Adipocyte (in vitro differentiated cells): ENCODE results near the gene PLEKHA7.
A peak's percentile ranks its signal among the peaks of the same experiment; 100 is the strongest.

Source experiments
- DNase-seq: peaks from one replicate; pipeline ENCODE4 v3.0.0-alpha.2; 2015; ENCODE audit warnings: low read depth
- H3K27me3 ChIP-seq: replicated peaks from 2 replicates; pipeline ENCODE4 v1.7.0; 2013; ENCODE audit warnings: mild to moderate bottlenecking, low read length, moderate library complexity; ENCODE audit not compliant: control insufficient read depth, insufficient read depth
- H3K36me3 ChIP-seq: 2 replicates; pipeline ENCODE4 v1.7.0; 2013; ENCODE audit warnings: low read length, mild to moderate bottlenecking, moderate library complexity; ENCODE audit not compliant: control insufficient read depth, insufficient read depth, severe bottlenecking
- H3K4me1 ChIP-seq: 2 replicates; pipeline ENCODE4 v1.7.0; 2013; ENCODE audit warnings: mild to moderate bottlenecking, low read length, moderate library complexity; ENCODE audit not compliant: control insufficient read depth, insufficient read depth
- H3K4me3 ChIP-seq: 2 replicates; pipeline ENCODE4 v1.7.0; 2013; ENCODE audit warnings: mild to moderate bottlenecking, low read length, moderate library complexity
- H3K9ac ChIP-seq: 2 replicates; pipeline ENCODE4 v1.7.0; 2013; ENCODE audit warnings: mild to moderate bottlenecking, low read length, moderate library complexity
- H3K9me3 ChIP-seq: 2 replicates; pipeline ENCODE4 v1.7.0; 2013; ENCODE audit warnings: mild to moderate bottlenecking, low read length, moderate library complexity; ENCODE audit not compliant: control insufficient read depth

Gene PLEKHA7

DNA sequence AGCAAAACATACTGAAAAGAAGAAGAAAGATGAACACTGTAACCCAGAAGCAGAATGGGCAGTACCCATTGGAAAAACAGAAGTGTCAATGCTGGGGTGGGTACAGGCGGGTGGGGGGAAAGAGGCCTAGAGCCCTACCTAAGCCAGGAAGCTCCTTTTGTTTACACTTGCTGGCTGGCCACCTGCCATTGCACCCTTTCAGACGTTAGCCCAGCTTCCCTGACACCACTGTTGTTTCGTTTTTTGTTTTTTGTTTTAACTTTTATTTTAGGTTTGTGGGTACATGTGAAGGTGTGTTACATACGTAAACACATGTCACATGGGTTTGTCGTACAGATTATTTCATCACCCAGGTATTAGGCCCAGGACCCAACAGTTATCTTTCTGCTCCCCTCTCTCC lies 55.4 kb downstream of the PLEKHA7 start:
- no peak overlapping the region for H3K4me3 ChIP-seq

DNA sequence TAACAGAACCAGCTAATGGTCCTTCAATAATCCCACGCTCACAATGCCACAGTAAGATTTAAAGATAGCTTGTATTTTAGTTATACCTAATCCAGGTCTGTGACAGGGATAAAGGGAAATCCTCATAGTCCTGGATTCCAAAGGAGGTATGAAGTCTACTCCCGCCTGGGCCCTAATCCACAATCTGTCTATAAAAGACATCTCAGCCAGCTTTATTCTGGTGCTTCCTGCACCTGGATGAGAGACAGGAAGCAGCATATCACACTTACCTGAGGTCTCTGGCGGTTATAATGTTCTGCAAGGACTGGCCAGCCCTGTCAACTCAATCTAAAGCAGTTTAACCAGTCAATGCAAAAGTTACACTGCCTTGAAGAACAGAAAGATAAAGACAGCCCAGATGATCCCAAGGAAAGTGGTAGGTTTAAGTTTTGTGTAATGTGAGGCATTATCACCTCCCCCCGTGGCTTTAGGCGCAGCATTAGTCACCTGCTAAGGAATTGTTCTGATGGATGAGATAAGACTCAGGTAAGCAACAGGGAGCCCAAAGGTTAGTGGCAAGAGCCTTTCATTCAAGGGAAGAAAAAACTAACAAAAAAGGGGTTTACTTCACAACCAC lies 57.6 kb downstream of the PLEKHA7 start:
- H3K27me3 ChIP-seq: peaks cover 4% of the 10 kb centered on the region
- H3K36me3 ChIP-seq: no peaks in the 10 kb centered on the region
- no peak for DNase-seq
- H3K9me3 ChIP-seq: no peaks in the 10 kb centered on the region
- no peak overlapping the region for H3K4me3 ChIP-seq
- H3K4me1 ChIP-seq: no peaks in the 10 kb centered on the region
- H3K9ac ChIP-seq: no peak overlapping the region

More for the DNA sequence above, 55.4 kb downstream of the PLEKHA7 start:
- DNase-seq: no peak
- Histone ChIP-seq H3K27me3 (peaks cover 4% of the 10 kb centered on the region), H3K36me3 (no peaks in the 10 kb centered on the region), H3K9ac (no peak overlapping the region), H3K4me1 (no peaks in the 10 kb centered on the region), H3K9me3 (no peaks in the 10 kb centered on the region)

DNA sequence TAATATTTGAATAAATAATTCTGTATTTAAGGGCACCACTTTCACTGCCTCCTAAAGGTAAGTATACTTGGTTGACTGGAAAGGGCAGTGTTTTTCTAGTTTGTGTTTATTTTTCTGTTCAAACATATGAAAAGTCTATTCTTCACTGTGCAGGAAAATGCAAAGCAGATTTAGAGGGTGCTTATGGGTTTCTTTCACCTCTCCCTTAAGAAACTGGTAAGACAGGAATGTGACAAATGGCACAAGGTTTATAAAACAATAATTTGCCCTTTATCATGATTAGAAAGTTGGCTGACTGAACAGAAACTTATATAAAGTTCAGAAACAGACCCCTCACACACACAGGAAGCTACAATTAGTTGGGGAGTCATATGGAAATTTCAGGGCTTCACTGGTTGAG lies 60.6 kb downstream of the PLEKHA7 start:
- Histone ChIP-seq H3K4me1 (no peaks in the 10 kb centered on the region), H3K27me3 (no peaks in the 10 kb centered on the region), H3K9me3 (no peaks in the 10 kb centered on the region), H3K36me3 (no peaks in the 10 kb centered on the region), H3K4me3 (no peak overlapping the region), H3K9ac (no peak overlapping the region)
- no peak for DNase-seq

DNA sequence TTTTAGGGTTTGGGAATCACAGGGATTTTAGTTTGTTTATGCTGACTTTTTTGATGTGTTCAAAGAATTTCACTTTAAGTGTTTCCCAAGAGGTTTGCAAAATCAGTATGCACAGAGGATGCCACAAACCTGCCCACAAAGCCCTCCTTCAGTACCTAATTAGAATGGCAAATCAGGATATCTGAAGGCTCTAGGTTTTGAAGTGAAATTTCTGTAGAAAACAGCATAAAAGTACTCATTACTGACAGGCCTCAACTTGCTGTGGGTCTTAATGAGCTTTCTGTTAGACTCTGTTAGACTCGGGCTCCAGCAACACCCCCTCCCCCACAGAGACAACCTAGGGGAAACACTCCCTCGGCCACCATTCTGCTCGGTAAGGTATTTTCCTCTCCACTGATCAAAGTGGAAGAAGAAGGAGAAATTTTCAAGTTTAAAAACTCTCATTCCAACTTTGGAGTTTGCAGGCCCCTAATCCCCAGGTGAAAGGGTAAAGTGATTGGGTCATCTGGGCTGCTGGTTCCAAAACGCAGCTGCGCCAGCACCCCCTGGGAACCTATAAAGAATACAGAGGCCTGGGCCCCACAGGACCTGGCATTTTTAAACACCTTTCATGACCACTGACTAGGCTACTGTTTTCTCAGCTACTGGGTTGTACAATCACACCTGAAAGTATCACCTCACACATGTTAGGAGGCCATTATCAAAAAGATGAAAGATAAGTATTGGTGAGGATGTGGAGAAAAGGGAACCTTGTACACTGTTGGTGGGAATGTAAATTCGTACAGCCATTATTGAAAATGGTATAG lies 67.5 kb downstream of the PLEKHA7 start:
- DNase-seq: no peak
- H3K27me3 ChIP-seq: no peaks in the 10 kb centered on the region
- H3K4me3 ChIP-seq: no peak overlapping the region
- H3K4me1 ChIP-seq: peaks cover 17% of the 10 kb centered on the region
- H3K9ac ChIP-seq: no peak overlapping the region
- H3K9me3 ChIP-seq: no peaks in the 10 kb centered on the region
- H3K36me3 ChIP-seq: no peaks in the 10 kb centered on the region

DNA sequence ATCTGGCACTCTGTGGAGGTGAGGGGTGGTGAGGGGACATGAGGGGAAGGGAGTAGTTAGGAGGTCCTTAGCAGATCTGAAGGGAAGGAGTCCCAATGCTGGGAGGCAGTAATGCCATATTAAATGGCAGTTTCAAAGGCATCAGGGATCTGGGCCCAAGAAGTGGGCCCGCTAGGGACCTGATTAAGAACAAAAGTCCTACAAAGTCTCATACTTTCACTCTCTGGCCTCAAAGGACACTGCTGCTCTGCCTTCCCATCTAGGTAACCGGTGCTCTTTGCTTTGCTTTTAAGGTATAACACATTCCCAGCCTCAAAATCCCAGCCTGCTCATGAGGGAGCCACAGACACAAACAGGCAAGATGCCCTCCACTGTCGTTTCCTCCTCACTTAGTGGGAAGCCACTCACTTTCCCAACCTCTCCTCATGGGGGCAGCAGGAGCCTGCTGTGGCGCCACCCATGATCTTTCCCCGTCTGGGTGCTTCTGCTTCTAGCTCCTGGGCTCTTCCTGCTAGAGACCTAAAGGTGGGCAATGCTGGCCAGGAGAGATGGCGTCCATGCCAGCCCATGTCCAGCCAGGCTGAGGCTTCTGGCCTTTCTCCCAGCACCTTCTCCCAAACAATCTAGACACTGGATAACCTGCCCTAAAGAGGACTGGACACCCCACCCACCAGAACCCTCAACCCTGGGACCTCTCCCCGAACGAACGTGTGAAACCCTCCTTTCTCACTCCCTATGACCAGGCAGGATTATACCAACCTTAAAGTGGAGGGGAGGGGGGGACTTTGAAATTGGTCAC lies 68.3 kb downstream of the PLEKHA7 start:
- peak; percentile 67 for DNase-seq
- Histone ChIP-seq H3K36me3 (no peaks in the 10 kb centered on the region), H3K9me3 (no peaks in the 10 kb centered on the region), H3K4me3 (no peak overlapping the region), H3K4me1 (peaks cover 17% of the 10 kb centered on the region), H3K9ac (no peak overlapping the region), H3K27me3 (no peaks in the 10 kb centered on the region)

DNA sequence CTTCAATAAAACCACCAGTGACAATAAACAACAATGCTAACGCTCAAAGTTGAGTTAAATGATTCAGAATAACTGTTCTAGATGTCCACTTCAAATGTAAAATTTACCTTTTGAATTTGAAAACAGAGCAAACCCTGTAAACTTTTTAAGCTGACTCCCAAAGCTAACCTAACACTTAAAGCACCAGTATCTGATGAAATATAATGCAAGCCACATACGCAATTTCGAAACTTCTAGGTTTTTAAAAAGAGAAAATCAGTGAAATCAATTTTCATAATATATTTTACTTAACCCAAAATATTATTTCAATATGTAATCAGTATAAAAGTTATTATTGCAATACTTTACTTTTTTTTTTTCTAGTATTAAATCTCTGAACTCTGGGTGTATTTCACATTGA lies 71.3 kb downstream of the PLEKHA7 start:
- Histone ChIP-seq H3K4me1 (peaks cover 17% of the 10 kb centered on the region), H3K9ac (no peak overlapping the region), H3K9me3 (no peaks in the 10 kb centered on the region), H3K27me3 (no peaks in the 10 kb centered on the region), H3K36me3 (no peaks in the 10 kb centered on the region), H3K4me3 (no peak overlapping the region)
- DNase-seq: peak; percentile 15

DNA sequence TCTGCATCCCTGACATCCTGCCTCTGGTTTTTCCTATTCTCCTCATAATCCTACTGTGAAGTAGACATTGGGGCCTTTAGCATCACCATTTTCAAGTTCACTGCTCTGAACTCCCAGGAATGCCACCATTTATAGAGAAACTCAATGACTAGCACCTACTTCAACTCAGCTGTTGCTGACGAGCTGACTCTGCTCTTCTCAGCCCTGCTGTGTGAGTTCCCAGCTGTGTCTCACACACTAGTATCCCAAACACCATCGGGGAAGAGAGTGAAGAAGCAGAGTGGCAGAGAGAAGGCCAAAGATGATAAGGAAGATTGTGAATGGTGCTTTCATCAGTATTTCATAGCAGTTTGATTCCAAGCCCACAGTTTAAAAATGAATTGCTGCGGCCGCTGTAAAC lies 71.9 kb downstream of the PLEKHA7 start:
- H3K9me3 ChIP-seq: no peaks in the 10 kb centered on the region
- DNase-seq: no peak
- H3K4me1 ChIP-seq: peaks cover 17% of the 10 kb centered on the region
- no peaks in the 10 kb centered on the region for H3K27me3 ChIP-seq
- H3K4me3 ChIP-seq: no peak overlapping the region
- no peak overlapping the region for H3K9ac ChIP-seq
- H3K36me3 ChIP-seq: no peaks in the 10 kb centered on the region

DNA sequence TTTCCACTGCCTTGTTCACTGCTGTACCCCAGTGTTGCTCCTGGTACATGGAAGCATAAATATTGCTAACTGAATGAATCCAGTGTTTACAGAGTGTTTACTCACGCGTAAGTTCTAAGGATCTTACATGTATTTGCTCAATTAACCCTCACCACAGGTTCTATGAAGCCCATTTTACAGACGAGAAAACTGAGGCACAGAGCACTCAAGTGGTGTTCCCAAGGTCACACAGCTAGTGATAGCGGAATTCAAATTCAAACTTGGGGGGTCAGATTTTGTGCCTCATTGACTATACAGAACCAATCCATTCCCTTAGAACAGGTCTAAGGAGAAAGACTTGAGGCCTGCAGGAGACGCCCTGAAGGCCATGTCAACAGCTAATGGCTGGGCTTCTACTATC lies 72.3 kb downstream of the PLEKHA7 start:
- no peak for DNase-seq
- H3K9me3 ChIP-seq: no peaks in the 10 kb centered on the region
- H3K27me3 ChIP-seq: no peaks in the 10 kb centered on the region
- peaks cover 17% of the 10 kb centered on the region for H3K4me1 ChIP-seq
- no peak overlapping the region for H3K4me3 ChIP-seq
- H3K9ac ChIP-seq: no peak overlapping the region
- H3K36me3 ChIP-seq: no peaks in the 10 kb centered on the region

DNA sequence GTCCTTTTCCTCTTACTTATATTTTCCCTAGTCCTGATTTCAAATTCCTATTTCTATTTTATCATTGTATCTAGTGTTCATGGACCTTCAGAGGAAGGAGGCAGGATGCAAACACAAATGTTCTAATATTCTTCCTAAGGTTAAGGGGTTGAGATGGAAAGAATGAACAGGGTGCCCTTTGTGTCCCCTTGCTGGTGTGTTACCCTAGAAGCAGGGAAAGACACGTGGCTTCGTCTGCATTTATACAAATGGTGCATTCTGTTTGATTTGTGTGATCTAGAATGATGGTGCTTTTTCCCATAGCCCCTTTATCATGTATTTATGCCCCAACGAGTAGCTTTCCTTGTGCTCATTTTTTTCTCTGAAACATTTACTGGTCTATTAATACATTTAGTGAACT lies 76.2 kb downstream of the PLEKHA7 start:
- H3K4me3 ChIP-seq: no peak overlapping the region
- H3K9me3 ChIP-seq: no peaks in the 10 kb centered on the region
- peaks cover 26% of the 10 kb centered on the region for H3K4me1 ChIP-seq
- H3K27me3 ChIP-seq: no peaks in the 10 kb centered on the region
- DNase-seq: no peak
- no peak overlapping the region for H3K9ac ChIP-seq
- no peaks in the 10 kb centered on the region for H3K36me3 ChIP-seq

DNA sequence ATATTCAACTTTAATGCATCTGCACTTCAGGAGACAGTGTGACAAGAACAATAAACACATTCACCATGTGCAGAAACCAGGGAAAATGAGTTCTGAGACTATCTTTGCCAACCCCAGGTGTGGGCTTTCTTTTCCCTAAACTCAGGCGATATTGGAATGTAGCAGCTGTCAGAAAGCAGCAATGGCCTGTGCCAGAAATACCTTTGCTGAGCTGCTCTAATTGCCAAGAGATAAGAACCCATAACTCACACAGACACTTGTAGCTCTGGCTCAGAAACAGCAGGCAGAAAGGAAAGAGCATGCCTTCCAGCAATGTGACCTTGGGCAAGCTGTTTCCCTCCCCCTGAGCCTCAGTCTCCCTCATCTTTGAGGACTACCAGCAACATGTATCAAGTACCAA lies 77.6 kb downstream of the PLEKHA7 start:
- Histone ChIP-seq H3K36me3 (no peaks in the 10 kb centered on the region), H3K27me3 (no peaks in the 10 kb centered on the region), H3K4me3 (no peak overlapping the region), H3K4me1 (peaks cover 19% of the 10 kb centered on the region), H3K9me3 (no peaks in the 10 kb centered on the region), H3K9ac (no peak overlapping the region)
- no peak for DNase-seq

DNA sequence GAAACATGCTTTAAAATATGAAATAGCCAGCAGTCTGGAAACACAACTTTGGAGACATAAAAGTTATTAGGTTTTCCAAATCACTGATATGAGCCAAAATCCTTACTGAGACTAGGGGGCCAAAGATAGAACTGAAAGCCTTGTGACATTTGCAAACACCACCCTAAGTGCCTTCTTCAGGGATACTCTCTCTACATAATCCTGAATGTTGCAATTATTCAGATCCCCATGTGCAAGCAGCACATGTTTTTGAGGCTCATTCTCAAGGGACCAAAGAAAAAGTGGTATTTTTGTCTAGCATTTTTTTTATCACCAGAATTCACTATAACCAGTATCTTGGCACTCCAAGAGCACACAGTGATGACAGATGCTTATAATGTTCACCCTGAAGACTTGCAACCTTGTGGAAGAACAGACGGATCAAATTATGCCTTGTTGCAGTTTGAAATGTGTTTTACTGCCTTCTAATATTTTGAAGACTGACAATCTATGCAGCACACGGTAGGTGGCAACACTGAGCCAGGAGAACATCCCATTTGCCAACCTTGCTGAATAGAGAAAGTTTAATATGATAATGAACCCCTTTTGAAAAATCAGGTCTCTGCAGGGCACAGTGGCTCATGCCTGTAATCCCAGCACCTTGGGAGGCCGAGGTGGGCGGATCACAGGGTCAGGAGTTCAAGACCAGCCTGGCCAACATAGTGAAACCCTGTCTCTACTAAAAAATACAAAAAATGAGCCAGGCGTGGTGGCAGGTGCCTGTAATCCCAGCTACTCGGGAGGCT lies 78.5 kb downstream of the PLEKHA7 start:
- no peaks in the 10 kb centered on the region for H3K27me3 ChIP-seq
- no peak overlapping the region for H3K9ac ChIP-seq
- H3K4me1 ChIP-seq: peaks cover 19% of the 10 kb centered on the region
- DNase-seq: peak; percentile 71
- no peaks in the 10 kb centered on the region for H3K36me3 ChIP-seq
- H3K9me3 ChIP-seq: no peaks in the 10 kb centered on the region
- H3K4me3 ChIP-seq: no peak overlapping the region
